Activated CD4-positive, alpha-beta memory T cell treated with anti-CD3 and anti-CD28 coated beads for 36 hours (primary cell): ENCODE measurements around the gene LOXHD1. TPM values are rescaled to one million over a fixed set of nuclear protein-coding genes. Genes with fewer than 3 reads are reported as not detected.

Experiments
- CTCF ChIA-PET: fragments of 350-600 bp; sonication (Branson Sonifier 250); formaldehyde crosslinking; loops from one replicate; lab custom pipeline; 2021; ENCODE audit warnings: antibody characterized with exemption, inconsistent platforms; lab: Charles Lee
- POLR2A ChIA-PET: fragments of 350-600 bp; sonication (Branson Sonifier 250); formaldehyde crosslinking; loops from one replicate; lab custom pipeline; 2021; ENCODE audit warnings: antibody characterized with exemption; lab: Charles Lee
- DNase-seq: peaks from one replicate; pipeline ENCODE4 v3.0.0-alpha.2; 2020
- H3K27ac Mint-ChIP-seq: one replicate; pipeline ENCODE4 v1.8.0; 2021; ENCODE audit warnings: mixed read lengths
- H3K27me3 Mint-ChIP-seq: one replicate; pipeline ENCODE4 v1.8.0; 2021; ENCODE audit warnings: mixed read lengths
- H3K36me3 Mint-ChIP-seq: one replicate; pipeline ENCODE4 v1.8.0; 2021; ENCODE audit warnings: mixed read lengths
- H3K4me1 Mint-ChIP-seq: one replicate; pipeline ENCODE4 v1.8.0; 2021; ENCODE audit warnings: low read depth, mixed read lengths
- H3K4me3 Mint-ChIP-seq: one replicate; pipeline ENCODE4 v1.8.0; 2021; ENCODE audit warnings: mild to moderate bottlenecking, mixed read lengths
- H3K9me3 Mint-ChIP-seq: one replicate; pipeline ENCODE4 v1.8.0; 2021; ENCODE audit warnings: mixed read lengths
- intact Hi-C: fragments of 100-400 bp; cut with micrococcal nuclease; formaldehyde crosslinking; loops from one replicate; pipeline ENCODE4 v1.15.1; 2023
- total RNA-seq, 2 experiments: library from RNA; stranded (reverse); gene quantifications; one replicate each; pipeline ENCODE4 v1.2.3, GENCODE V29; 2021

The LOXHD1 gene
- total RNA-seq, 2 experiments from 2014 or later: 0.05 TPM; not detected in 1

GRCh38 chr18:46668694-46669093 lies 11.7 kb upstream of the LOXHD1 start:
- Mint-ChIP-seq H3K27me3 (no peaks in the 10 kb centered on the region), H3K4me3 (no peak overlapping the region), H3K9me3 (no peaks in the 10 kb centered on the region), H3K27ac (no peak overlapping the region), H3K36me3 (no peaks in the 10 kb centered on the region), H3K4me1 (peaks cover 16% of the 10 kb centered on the region)
- ChIA-PET POLR2A (interaction anchor here (0.6 kb wide), 1 partner anchor 12 kb away, joined by 5 read pairs; no protein-coding TSS in a partner anchor), CTCF (interaction anchor here (1.0 kb wide), 1 partner anchor 10 kb away, joined by 7 read pairs; no protein-coding TSS in a partner anchor)
- DNase-seq: no peak
- intact Hi-C loops: no loop called here

GRCh38 chr18:46668135-46668534 lies 11.1 kb upstream of the LOXHD1 start:
- Mint-ChIP-seq H3K36me3 (no peaks in the 10 kb centered on the region), H3K9me3 (no peaks in the 10 kb centered on the region), H3K27me3 (no peaks in the 10 kb centered on the region), H3K4me3 (no peak overlapping the region), H3K27ac (no peak overlapping the region), H3K4me1 (peaks cover 16% of the 10 kb centered on the region)
- intact Hi-C loops: no loop called here
- CTCF ChIA-PET: interaction anchor here (1.0 kb wide), 1 partner anchor 10 kb away, joined by 7 read pairs; no protein-coding TSS in a partner anchor
- DNase-seq: no peak
- POLR2A ChIA-PET: no interaction called here

- intact Hi-C loops: no loop called here
- ChIA-PET POLR2A (no interaction called here), CTCF (interaction anchor here (8.0 kb wide), 1 partner anchor 491 kb away, joined by 98 read pairs; a partner anchor contains a TSS)
- Mint-ChIP-seq H3K4me3 (no peak overlapping the region), H3K27ac (no peak overlapping the region), H3K27me3 (no peaks in the 10 kb centered on the region), H3K4me1 (no peaks in the 10 kb centered on the region), H3K9me3 (no peaks in the 10 kb centered on the region), H3K36me3 (no peaks in the 10 kb centered on the region)
- DNase-seq: no peak
These were observed 6.5 kb upstream of the LOXHD1 start for GRCh38 chr18:46663539-46663938.

- intact Hi-C loops: no loop called here
- Mint-ChIP-seq H3K4me3 (no peak overlapping the region), H3K27me3 (no peaks in the 10 kb centered on the region), H3K9me3 (no peaks in the 10 kb centered on the region), H3K4me1 (no peaks in the 10 kb centered on the region), H3K27ac (no peak overlapping the region), H3K36me3 (no peaks in the 10 kb centered on the region)
- no peak for DNase-seq
- POLR2A ChIA-PET: no interaction called here
- CTCF ChIA-PET: interaction anchor here (1.0 to 9.2 kb wide), 4 partner anchors 10 to 511 kb away, joined by 5 to 135 read pairs (median 113); a partner anchor contains a TSS
These were observed 4.1 kb upstream of the LOXHD1 start for GRCh38 chr18:46660957-46661749.

- ChIA-PET CTCF (interaction anchor here (2.3 to 9.2 kb wide), 4 partner anchors 11 to 510 kb away, joined by 21 to 135 read pairs (median 113); a partner anchor contains a TSS), POLR2A (no interaction called here)
- H3K4me1 Mint-ChIP-seq: no peaks in the 10 kb centered on the region
- intact Hi-C loops: loop anchor here (5.0 kb wide), 1 partner anchor 102 kb away; no protein-coding TSS in a partner anchor
- H3K27me3 Mint-ChIP-seq: no peaks in the 10 kb centered on the region
- no peak for DNase-seq
- no peaks in the 10 kb centered on the region for H3K36me3 Mint-ChIP-seq
- no peaks in the 10 kb centered on the region for H3K9me3 Mint-ChIP-seq
- H3K4me3 Mint-ChIP-seq: no peak overlapping the region
- H3K27ac Mint-ChIP-seq: no peak overlapping the region
These were observed 2.5 kb upstream of the LOXHD1 start for GRCh38 chr18:46659484-46659883.

- Mint-ChIP-seq H3K9me3 (no peaks in the 10 kb centered on the region), H3K27me3 (no peaks in the 10 kb centered on the region), H3K36me3 (no peaks in the 10 kb centered on the region), H3K4me1 (no peaks in the 10 kb centered on the region), H3K27ac (no peak overlapping the region), H3K4me3 (no peak overlapping the region)
- ChIA-PET POLR2A (no interaction called here), CTCF (interaction anchor here (1.4 to 9.2 kb wide), 9 partner anchors 22 to 515 kb away, joined by 6 to 135 read pairs (median 14); a partner anchor contains a TSS)
- no peak for DNase-seq
- intact Hi-C loops: loop anchor here (5.0 kb wide), 1 partner anchor 99 kb away; no protein-coding TSS in a partner anchor
These were observed 500 bp downstream of the LOXHD1 start for GRCh38 chr18:46656326-46657114.

GRCh38 chr18:46652372-46652771 lies 4.6 kb downstream of the LOXHD1 start:
- Mint-ChIP-seq H3K27me3 (peaks cover 2% of the 10 kb centered on the region), H3K4me3 (no peak overlapping the region), H3K9me3 (no peaks in the 10 kb centered on the region), H3K27ac (no peak overlapping the region), H3K4me1 (no peaks in the 10 kb centered on the region), H3K36me3 (no peaks in the 10 kb centered on the region)
- POLR2A ChIA-PET: no interaction called here
- no peak for DNase-seq
- CTCF ChIA-PET: no interaction called here
- intact Hi-C loops: no loop called here

- no peaks in the 10 kb centered on the region for H3K4me1 Mint-ChIP-seq
- peaks cover 2% of the 10 kb centered on the region for H3K27me3 Mint-ChIP-seq
- no peaks in the 10 kb centered on the region for H3K9me3 Mint-ChIP-seq
- no peak overlapping the region for H3K27ac Mint-ChIP-seq
- intact Hi-C loops: no loop called here
- CTCF ChIA-PET: interaction anchor here (3.8 kb wide), 1 partner anchor 8 kb away, joined by 21 read pairs; no protein-coding TSS in a partner anchor
- H3K36me3 Mint-ChIP-seq: no peaks in the 10 kb centered on the region
- no peak overlapping the region for H3K4me3 Mint-ChIP-seq
- POLR2A ChIA-PET: no interaction called here
- DNase-seq: no peak
These were observed 6.3 kb downstream of the LOXHD1 start for GRCh38 chr18:46650681-46651080.

GRCh38 chr18:46649071-46649862 lies 7.8 kb downstream of the LOXHD1 start:
- Mint-ChIP-seq H3K27ac (no peak overlapping the region), H3K27me3 (peaks cover 2% of the 10 kb centered on the region), H3K9me3 (no peaks in the 10 kb centered on the region), H3K36me3 (no peaks in the 10 kb centered on the region), H3K4me3 (no peak overlapping the region), H3K4me1 (no peaks in the 10 kb centered on the region)
- ChIA-PET CTCF (interaction anchor here (3.8 kb wide), 1 partner anchor 9 kb away, joined by 21 read pairs; no protein-coding TSS in a partner anchor), POLR2A (no interaction called here)
- intact Hi-C loops: no loop called here
- DNase-seq: no peak

- Mint-ChIP-seq H3K27me3 (peaks cover 2% of the 10 kb centered on the region), H3K4me3 (no peak overlapping the region), H3K27ac (no peak overlapping the region), H3K9me3 (no peaks in the 10 kb centered on the region), H3K36me3 (no peaks in the 10 kb centered on the region), H3K4me1 (no peaks in the 10 kb centered on the region)
- intact Hi-C loops: no loop called here
- no peak for DNase-seq
- ChIA-PET CTCF (interaction anchor here (1.2 kb wide), 1 partner anchor 12 kb away, joined by 3 read pairs; no protein-coding TSS in a partner anchor), POLR2A (no interaction called here)
These were observed 10.6 kb downstream of the LOXHD1 start for GRCh38 chr18:46646468-46646867.

- Mint-ChIP-seq H3K9me3 (no peaks in the 10 kb centered on the region), H3K27me3 (no peaks in the 10 kb centered on the region), H3K4me3 (no peak overlapping the region), H3K4me1 (no peaks in the 10 kb centered on the region), H3K36me3 (no peaks in the 10 kb centered on the region), H3K27ac (no peak overlapping the region)
- CTCF ChIA-PET: no interaction called here
- POLR2A ChIA-PET: no interaction called here
- intact Hi-C loops: no loop called here
- no peak for DNase-seq
These were observed 14.5 kb downstream of the LOXHD1 start for GRCh38 chr18:46642561-46642960.
